ENCODE results near the gene BTBD6.
"Not testable (repeated sequence)": the region's sequence is repeated elsewhere in the genome, so short reads cannot be mapped to it uniquely, and the experiment has no call there.

The BTBD6 gene

GRCh38 chr14:105283899-105284298 lies 35.6 kb downstream of the BTBD6 start:
- TF ChIP-seq JUND (IDR thresholded peaks at IDR 0.05; ENCODE audit: low read depth), result no peak
- in situ Hi-C loops (cut with HindIII; ENCODE audit: low pct_unique_long_range_greater_than_20kb, low sequenced_read_pairs), result no loop called here
- no peak for DNase-seq (ENCODE audit: low read depth in 1 of 2, low spot score in 1 of 2)

- TF ChIP-seq JUND (IDR thresholded peaks at IDR 0.05; ENCODE audit: low read depth), result no peak
- in situ Hi-C loops (cut with HindIII; ENCODE audit: low pct_unique_long_range_greater_than_20kb, low sequenced_read_pairs), result no loop called here
Measured at GRCh38 chr14:105285174-105285573, 36.8 kb downstream of the BTBD6 start.

GRCh38 chr14:105286759-105287144 lies 38.4 kb downstream of the BTBD6 start:
- DNase-seq (ENCODE audit: low read depth in 1 of 2, low spot score in 1 of 2), result no peak
- TF ChIP-seq JUND (IDR thresholded peaks at IDR 0.05; ENCODE audit: low read depth), result no peak
- in situ Hi-C loops (cut with HindIII; ENCODE audit: low pct_unique_long_range_greater_than_20kb, low sequenced_read_pairs), result no loop called here

More at GRCh38 chr14:105285174-105285573, 36.8 kb downstream of the BTBD6 start:
- DNase-seq (ENCODE audit: low read depth in 1 of 2, low spot score in 1 of 2), result no peak

GRCh38 chr14:105287249-105288102 lies 39.1 kb downstream of the BTBD6 start:
- in situ Hi-C loops (cut with HindIII; ENCODE audit: low pct_unique_long_range_greater_than_20kb, low sequenced_read_pairs), result no loop called here
- DNase-seq (ENCODE audit: low read depth in 1 of 2, low spot score in 1 of 2), result peak in 1 of 2 experiments; percentile 11
- no peak for TF ChIP-seq JUND (IDR thresholded peaks at IDR 0.05; ENCODE audit: low read depth)

DNA sequence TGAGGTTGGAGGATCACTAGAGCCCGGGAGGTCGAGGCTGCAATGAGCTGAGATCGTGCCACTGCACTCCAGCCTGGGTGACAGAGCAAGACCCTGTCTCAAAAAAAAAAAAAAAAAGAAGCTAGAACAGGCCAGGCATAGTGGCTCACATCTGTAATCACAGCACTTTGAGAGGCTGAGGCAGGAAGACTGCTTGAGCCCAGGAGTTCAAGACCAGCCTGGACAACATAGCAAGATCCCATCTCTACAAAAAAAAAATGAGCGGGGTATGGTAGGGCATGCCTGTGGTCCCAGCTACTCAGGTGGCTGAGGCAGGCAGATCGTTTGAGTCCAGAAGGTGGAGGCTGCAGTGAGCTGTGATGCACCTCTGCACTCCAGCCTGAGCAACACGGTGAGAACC lies 40.6 kb downstream of the BTBD6 start:
- in situ Hi-C loops (cut with HindIII; ENCODE audit: low pct_unique_long_range_greater_than_20kb, low sequenced_read_pairs); DNase-seq (ENCODE audit: low read depth in 1 of 2, low spot score in 1 of 2): not testable (repeated sequence)

GRCh38 chr14:105290621-105291346 lies 42.5 kb downstream of the BTBD6 start:
- TF ChIP-seq JUND (IDR thresholded peaks at IDR 0.05; ENCODE audit: low read depth), result no peak
- no peak for DNase-seq (ENCODE audit: low read depth in 1 of 2, low spot score in 1 of 2)
- in situ Hi-C loops (cut with HindIII; ENCODE audit: low pct_unique_long_range_greater_than_20kb, low sequenced_read_pairs), result no loop called here

DNA sequence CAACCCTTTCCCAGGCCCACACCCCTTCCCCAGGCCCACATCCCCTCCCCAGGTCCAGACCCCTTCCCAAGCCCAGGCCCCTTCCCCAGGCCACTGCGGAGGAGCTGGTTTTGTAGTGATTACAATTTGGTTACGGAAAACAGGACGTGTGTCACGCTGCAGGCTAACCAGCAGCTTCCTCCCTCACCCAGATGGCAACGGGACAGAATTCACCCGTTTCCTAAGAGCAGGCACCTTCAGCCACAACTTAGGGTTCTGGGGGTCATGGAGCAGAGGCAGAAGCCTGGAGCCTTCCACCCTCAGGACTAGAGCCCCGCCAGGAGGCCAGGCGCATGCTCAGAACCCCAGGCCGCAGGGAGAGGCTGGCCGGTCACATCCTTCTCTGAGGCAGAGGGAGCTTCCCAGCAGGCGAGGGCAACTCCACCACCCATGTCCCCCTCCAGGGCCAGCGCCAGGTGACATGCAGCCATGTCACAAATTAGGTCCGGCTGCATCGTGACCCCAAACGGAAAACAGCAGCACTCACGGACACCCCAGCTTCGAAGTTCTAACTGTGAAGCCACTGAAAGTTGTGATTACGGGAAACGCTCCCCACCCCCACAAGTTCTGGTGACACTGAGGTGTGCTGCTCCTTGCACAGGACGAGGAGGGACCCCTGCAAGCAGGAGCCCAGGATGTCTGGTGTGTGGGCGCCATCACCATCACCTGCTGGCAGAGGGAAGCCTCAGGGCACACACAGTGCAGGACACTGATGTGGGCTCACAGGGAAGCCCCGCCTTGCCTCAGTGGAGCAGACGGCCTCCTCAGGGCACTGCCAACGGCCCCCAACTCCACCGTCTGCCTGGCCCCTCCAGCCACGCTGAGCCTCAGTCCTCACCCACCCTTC lies 44.7 kb downstream of the BTBD6 start:
- DNase-seq (ENCODE audit: low read depth in 1 of 2, low spot score in 1 of 2), result no peak
- in situ Hi-C loops (cut with HindIII; ENCODE audit: low pct_unique_long_range_greater_than_20kb, low sequenced_read_pairs), result no loop called here
- no peak for TF ChIP-seq JUND (IDR thresholded peaks at IDR 0.05; ENCODE audit: low read depth)

- no peak for DNase-seq (ENCODE audit: low read depth in 1 of 2, low spot score in 1 of 2)
- in situ Hi-C loops (cut with HindIII; ENCODE audit: low pct_unique_long_range_greater_than_20kb, low sequenced_read_pairs), result no loop called here
- no peak for TF ChIP-seq JUND (IDR thresholded peaks at IDR 0.05; ENCODE audit: low read depth)
Measured at GRCh38 chr14:105294142-105294597, 45.8 kb downstream of the BTBD6 start.

GRCh38 chr14:105297311-105297710 lies 49.0 kb downstream of the BTBD6 start:
- in situ Hi-C loops (cut with HindIII; ENCODE audit: low pct_unique_long_range_greater_than_20kb, low sequenced_read_pairs), result not testable (repeated sequence)

GRCh38 chr14:105299654-105300541 lies 51.6 kb downstream of the BTBD6 start:
- DNase-seq (ENCODE audit: low read depth in 1 of 2, low spot score in 1 of 2), result no peak
- no peak for TF ChIP-seq JUND (IDR thresholded peaks at IDR 0.05; ENCODE audit: low read depth)
- in situ Hi-C loops (cut with HindIII; ENCODE audit: low pct_unique_long_range_greater_than_20kb, low sequenced_read_pairs), result no loop called here

More at GRCh38 chr14:105297311-105297710, 49.0 kb downstream of the BTBD6 start:
- not testable (repeated sequence) for DNase-seq (ENCODE audit: low read depth in 1 of 2, low spot score in 1 of 2)

Measured in T47D (cell line).